ENCODE data around the gene TFR2. TPM values are rescaled to one million over a fixed set of nuclear protein-coding genes. Genes with fewer than 3 reads are reported as not detected.
A peak's percentile ranks its signal among the peaks of the same experiment; 100 is the strongest.

TFR2 gene
- total and polyA plus RNA-seq, 9 of the 15 experiments (the other 6 are each of a cell fraction or from before 2014, with no cell fraction given) = 3.8 to 123 (median 51.1) TPM

DNA sequence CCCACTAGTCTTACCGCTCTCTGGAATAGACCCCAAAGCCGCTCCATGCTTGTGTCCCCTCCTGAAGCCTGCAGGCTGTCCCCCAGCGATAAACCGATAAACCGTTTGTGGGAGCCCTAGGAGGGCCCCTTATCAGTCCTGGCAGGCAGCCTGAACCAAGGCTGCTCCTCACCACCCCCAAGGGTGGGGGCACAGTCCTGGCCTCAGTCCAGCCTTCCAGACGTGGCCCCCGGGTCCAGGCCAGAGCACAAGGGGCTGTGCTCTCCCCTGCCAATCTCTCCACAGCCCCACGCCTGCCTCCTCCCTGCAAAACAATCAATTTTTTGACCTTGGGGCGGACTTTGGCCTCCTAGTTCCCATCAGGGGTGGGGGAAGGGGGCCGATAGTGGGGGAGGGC, at the start of gene TFR2 (continued):
- TF ChIP-seq, protein P1, sequence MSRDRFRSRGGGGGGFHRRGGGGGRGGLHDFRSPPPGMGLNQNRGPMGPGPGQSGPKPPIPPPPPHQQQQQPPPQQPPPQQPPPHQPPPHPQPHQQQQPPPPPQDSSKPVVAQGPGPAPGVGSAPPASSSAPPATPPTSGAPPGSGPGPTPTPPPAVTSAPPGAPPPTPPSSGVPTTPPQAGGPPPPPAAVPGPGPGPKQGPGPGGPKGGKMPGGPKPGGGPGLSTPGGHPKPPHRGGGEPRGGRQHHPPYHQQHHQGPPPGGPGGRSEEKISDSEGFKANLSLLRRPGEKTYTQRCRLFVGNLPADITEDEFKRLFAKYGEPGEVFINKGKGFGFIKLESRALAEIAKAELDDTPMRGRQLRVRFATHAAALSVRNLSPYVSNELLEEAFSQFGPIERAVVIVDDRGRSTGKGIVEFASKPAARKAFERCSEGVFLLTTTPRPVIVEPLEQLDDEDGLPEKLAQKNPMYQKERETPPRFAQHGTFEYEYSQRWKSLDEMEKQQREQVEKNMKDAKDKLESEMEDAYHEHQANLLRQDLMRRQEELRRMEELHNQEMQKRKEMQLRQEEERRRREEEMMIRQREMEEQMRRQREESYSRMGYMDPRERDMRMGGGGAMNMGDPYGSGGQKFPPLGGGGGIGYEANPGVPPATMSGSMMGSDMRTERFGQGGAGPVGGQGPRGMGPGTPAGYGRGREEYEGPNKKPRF (IDR thresholded peaks at IDR 0.05; ENCODE audit: low read depth, low read length) = no peak
- TF ChIP-seq HDGF (IDR thresholded peaks at IDR 0.05) (no peak), NFRKB (IDR thresholded peaks at IDR 0.05; ENCODE audit: low read depth) (no peak; the same call in 1 of the 2 replicates), OTX1 (CRISPR knock-in tag; IDR thresholded peaks at IDR 0.05) (0 out of 2 replicates have a peak, but pooled peaks have one; percentile 38), BRCA1 (IDR thresholded peaks at IDR 0.05) (no peak), BRCA1 (CRISPR knock-in tag; IDR thresholded peaks at IDR 0.05) (no peak), HDAC1 (IDR thresholded peaks at IDR 0.05) (peak in 1 of 2 experiments; percentile 29; a peak in 2 of 4 replicates), MYNN (IDR thresholded peaks at IDR 0.05) (peak; percentile 93), MYNN (CRISPR knock-in tag; IDR thresholded peaks at IDR 0.05) (no peak), DLX4 (CRISPR knock-in tag; IDR thresholded peaks at IDR 0.05) (no peak), ESRRA (IDR thresholded peaks at IDR 0.05; ENCODE audit: borderline replicate concordance, low read depth) (peak; percentile 49; the same call in 1 of the 2 replicates), RREB1 (CRISPR knock-in tag; IDR thresholded peaks at IDR 0.05) (0 out of 2 replicates have a peak, but pooled peaks have one; percentile 63), ZNF124 (CRISPR knock-in tag; IDR thresholded peaks at IDR 0.05) (no peak), CHAMP1 (IDR thresholded peaks at IDR 0.05) (no peak; the same call in 1 of the 2 replicates), NR2C1 (IDR thresholded peaks at IDR 0.05) (0 out of 2 replicates have a peak, but pooled peaks have one; percentile 29), NR2C1 (tag; IDR thresholded peaks at IDR 0.05) (no peak), KDM1A (IDR thresholded peaks at IDR 0.05) (peak; percentile 85 to 88)
- TF ChIP-seq, protein P2, sequence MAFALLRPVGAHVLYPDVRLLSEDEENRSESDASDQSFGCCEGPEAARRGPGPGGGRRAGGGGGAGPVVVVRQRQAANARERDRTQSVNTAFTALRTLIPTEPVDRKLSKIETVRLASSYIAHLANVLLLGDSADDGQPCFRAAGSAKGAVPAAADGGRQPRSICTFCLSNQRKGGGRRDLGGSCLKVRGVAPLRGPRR (CRISPR knock-in tag; IDR thresholded peaks at IDR 0.05) = no peak

Measured in K562 (cell line).